ENCODE measurements around the gene SSRP1.

DNA sequence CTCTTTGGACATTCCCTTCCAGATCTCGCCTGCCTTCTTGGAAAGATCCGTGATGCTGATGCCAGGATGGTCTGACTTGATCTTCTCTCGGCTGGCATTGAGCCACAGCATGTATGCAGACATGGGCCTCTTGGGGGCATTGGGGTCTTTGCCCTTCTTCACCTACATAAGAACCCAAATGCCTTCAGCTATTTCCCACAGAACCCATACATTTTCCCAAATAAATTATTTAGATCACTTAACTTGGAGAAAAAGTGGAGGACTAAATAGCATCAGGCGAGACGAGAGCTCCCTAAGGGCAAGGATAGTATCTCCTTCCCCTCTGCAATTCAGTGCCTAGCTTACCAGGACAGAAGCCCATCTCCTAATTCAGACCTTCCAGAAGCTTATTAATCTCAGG is 8.0 kb downstream of the SSRP1 start:
- TF ChIP-seq, protein P1, sequence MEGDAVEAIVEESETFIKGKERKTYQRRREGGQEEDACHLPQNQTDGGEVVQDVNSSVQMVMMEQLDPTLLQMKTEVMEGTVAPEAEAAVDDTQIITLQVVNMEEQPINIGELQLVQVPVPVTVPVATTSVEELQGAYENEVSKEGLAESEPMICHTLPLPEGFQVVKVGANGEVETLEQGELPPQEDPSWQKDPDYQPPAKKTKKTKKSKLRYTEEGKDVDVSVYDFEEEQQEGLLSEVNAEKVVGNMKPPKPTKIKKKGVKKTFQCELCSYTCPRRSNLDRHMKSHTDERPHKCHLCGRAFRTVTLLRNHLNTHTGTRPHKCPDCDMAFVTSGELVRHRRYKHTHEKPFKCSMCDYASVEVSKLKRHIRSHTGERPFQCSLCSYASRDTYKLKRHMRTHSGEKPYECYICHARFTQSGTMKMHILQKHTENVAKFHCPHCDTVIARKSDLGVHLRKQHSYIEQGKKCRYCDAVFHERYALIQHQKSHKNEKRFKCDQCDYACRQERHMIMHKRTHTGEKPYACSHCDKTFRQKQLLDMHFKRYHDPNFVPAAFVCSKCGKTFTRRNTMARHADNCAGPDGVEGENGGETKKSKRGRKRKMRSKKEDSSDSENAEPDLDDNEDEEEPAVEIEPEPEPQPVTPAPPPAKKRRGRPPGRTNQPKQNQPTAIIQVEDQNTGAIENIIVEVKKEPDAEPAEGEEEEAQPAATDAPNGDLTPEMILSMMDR (IDR thresholded peaks at IDR 0.05) = no peak
- TF ChIP-seq POLR2AphosphoS5 (IDR thresholded peaks at IDR 0.05) = no peak
